GM12891 (cell line): Measurements from ENCODE around the gene CD209.

Experiments
- PAX5 ChIP-seq: IDR thresholded peaks from 2 replicates; pipeline ENCODE4 v1.6.1; 2011; ENCODE audit warnings: low read length, moderate library complexity, mild to moderate bottlenecking; ENCODE audit not compliant: insufficient read depth, severe bottlenecking
- POLR2A ChIP-seq: IDR thresholded peaks from 2 replicates; pipeline ENCODE4 v1.6.1; 2011; ENCODE audit warnings: low read depth, low read length, control low read depth
- POLR2AphosphoS5 ChIP-seq: IDR thresholded peaks from 2 replicates; pipeline ENCODE4 v1.6.1; 2011; ENCODE audit warnings: low read depth, low read length, control low read depth
- POU2F2 ChIP-seq: IDR thresholded peaks from 2 replicates; pipeline ENCODE4 v1.6.1; 2011; ENCODE audit warnings: low read depth, mild to moderate bottlenecking, control low read depth, low read length, moderate library complexity
- SPI1 ChIP-seq: IDR thresholded peaks from 2 replicates; pipeline ENCODE4 v1.6.1; 2011; ENCODE audit warnings: low read depth, low read length, control low read depth
- TAF1 ChIP-seq: IDR thresholded peaks from 2 replicates; pipeline ENCODE4 v1.6.1; 2011; ENCODE audit warnings: low read depth, low read length, control low read depth

GRCh38 chr19:7718668-7719067 lies 28.7 kb downstream of the CD209 start:
- TF ChIP-seq POLR2A (no peak), POU2F2 (no peak), TAF1 (no peak), SPI1 (no peak), POLR2AphosphoS5 (no peak), PAX5 (no peak)
